A549 (cell line): ENCODE results near the gene MAEL. TPM values are rescaled to one million over a fixed set of nuclear protein-coding genes. Genes with fewer than 3 reads are reported as not detected.

Source experiments
- ATAC-seq, 2 experiments: fragments of 200-7000 bp in 1 of 2; fragments of >200 bp in 1 of 2; cut with Nextera tagmentation in 1 of 2; cut with Tn5 transposase in 1 of 2; 3 replicates each; pipeline versions ENCODE4 v1.8.0 to v1.9.1; 2018 to 2020; ENCODE audit warnings: mild to moderate bottlenecking in 1 of 2, moderate library complexity in 1 of 2
- CTCF ChIA-PET: fragments of 300-600 bp; sonication (Branson Sonifier 250); formaldehyde crosslinking; extraction: SDS; loops from one replicate; lab custom pipeline; 2021; ENCODE audit warnings: antibody characterized with exemption, inconsistent platforms; lab: Yijun Ruan, JAX
- POLR2A ChIA-PET: fragments of 350-600 bp; formaldehyde crosslinking; extraction: SDS; loops from one replicate; lab custom pipeline; 2021; ENCODE audit warnings: antibody characterized with exemption, inconsistent platforms; lab: Yijun Ruan, JAX
- DNase-seq, 2 experiments: peaks; one replicate each; pipeline versions ENCODE4 v3.0.0 to v3.0.0-alpha.2; 2011 to 2016; ENCODE audit warnings: low read depth in 1 of 2, low spot score in 1 of 2
- FAIRE-seq: peaks from 2 replicates; lab custom pipeline; 2011; peaks lifted over from hg19 to GRCh38; lab: Jason Lieb, UNC
- H3K27ac ChIP-seq, 2 experiments: fragments of >200 bp; sonication (Bioruptor Twin); formaldehyde crosslinking; 3 replicates each; pipeline ENCODE4 v1.5.1; 2016 to 2017
- H3K4me1 ChIP-seq: fragments of >200 bp; sonication (Bioruptor Twin); formaldehyde crosslinking; 3 replicates; pipeline ENCODE4 v1.6.1; 2016
- H3K4me2 ChIP-seq: fragments of >200 bp; sonication (Bioruptor Twin); formaldehyde crosslinking; 3 replicates; pipeline ENCODE4 v1.6.1; 2016
- H3K4me3 ChIP-seq: fragments of >200 bp; sonication (Bioruptor Twin); formaldehyde crosslinking; 3 replicates; pipeline ENCODE4 v1.5.1; 2016
- H3K9me3 ChIP-seq: fragments of >200 bp; sonication (Bioruptor Twin); formaldehyde crosslinking; 3 replicates; pipeline ENCODE4 v1.6.1; 2016
- BHLHE40 ChIP-seq: IDR thresholded peaks from 2 replicates; pipeline ENCODE4 v1.6.1; 2012; ENCODE audit warnings: low read depth, low read length, inconsistent platforms
- CBX2 ChIP-seq: fragments of 200-600 bp; sonication (generic); IDR thresholded peaks from 2 replicates; pipeline ENCODE4 v1.6.1; 2016; ENCODE audit warnings: low read depth, mild to moderate bottlenecking, borderline replicate concordance
- CBX8 ChIP-seq: fragments of 200-600 bp; sonication (generic); IDR thresholded peaks from 2 replicates; pipeline ENCODE4 v1.6.1; 2016
- CHD2 ChIP-seq: fragments of 150-350 bp; IDR thresholded peaks from 2 replicates; pipeline ENCODE4 v1.6.1; 2014; ENCODE audit warnings: low read length; ENCODE audit not compliant: partially characterized antibody
- CTCF ChIP-seq: fragments of >200 bp; sonication (Bioruptor Twin); formaldehyde crosslinking; IDR thresholded peaks from 3 replicates; pipeline ENCODE4 v1.5.1; 2016
- EHF ChIP-seq: fragments of 250-450 bp; sonication (Bioruptor Pico); IDR thresholded peaks from 2 replicates; pipeline ENCODE4 v1.5.0; 2020; ENCODE audit warnings: mild to moderate bottlenecking
- ELK1 ChIP-seq: fragments of 150-350 bp; IDR thresholded peaks from 2 replicates; pipeline ENCODE4 v1.6.1; 2014; ENCODE audit warnings: low read depth, mild to moderate bottlenecking, low read length
- FOSB ChIP-seq: fragments of 250-450 bp; sonication (Bioruptor Pico); IDR thresholded peaks from 2 replicates; pipeline ENCODE4 v1.5.0; 2020; ENCODE audit warnings: mild to moderate bottlenecking, moderate library complexity
- FOSL2 ChIP-seq, 2 experiments: fragments of 450-650 bp in 1 of 2; fragments of >200 bp in 1 of 2; sonication (Bioruptor Twin) in 1 of 2; formaldehyde crosslinking; IDR thresholded peaks; 2 replicates each; pipeline versions ENCODE4 v1.5.0 to v1.6.1; 2016 to 2020; ENCODE audit warnings: mild to moderate bottlenecking in 1 of 2, moderate library complexity in 1 of 2
- HMGXB4 ChIP-seq: fragments of 250-450 bp; sonication (Bioruptor Pico); IDR thresholded peaks from 2 replicates; pipeline ENCODE4 v1.5.0; 2021; ENCODE audit warnings: mild to moderate bottlenecking, moderate library complexity, borderline replicate concordance
- HOXA7 ChIP-seq: fragments of 250-450 bp; sonication (Bioruptor Pico); IDR thresholded peaks from 2 replicates; pipeline ENCODE4 v1.5.0; 2020; ENCODE audit warnings: mild to moderate bottlenecking, moderate library complexity
- HOXB5 ChIP-seq: fragments of 250-450 bp; sonication (Bioruptor Pico); IDR thresholded peaks from 2 replicates; pipeline ENCODE4 v1.5.0; 2020; ENCODE audit warnings: mild to moderate bottlenecking, moderate library complexity
- MAFK ChIP-seq: fragments of 450-650 bp; IDR thresholded peaks from 2 replicates; pipeline ENCODE4 v1.6.1; 2014; ENCODE audit not compliant: partially characterized antibody
- MAZ ChIP-seq: fragments of 150-350 bp; IDR thresholded peaks from 2 replicates; pipeline ENCODE4 v1.6.1; 2014; ENCODE audit warnings: antibody characterized with exemption, low read depth, low read length, borderline replicate concordance
- NFE2L2 ChIP-seq: fragments of 150-350 bp; conservative IDR thresholded peaks from 2 replicates; pipeline ENCODE4 v1.6.1; 2014; ENCODE audit warnings: low read length
- NR3C1 ChIP-seq: fragments of >200 bp; sonication (Bioruptor Twin); formaldehyde crosslinking; IDR thresholded peaks from 3 replicates; pipeline ENCODE4 v1.6.1; 2017
- PHF8 ChIP-seq: fragments of 200-600 bp; sonication (generic); IDR thresholded peaks from 2 replicates; pipeline ENCODE4 v1.6.1; 2016; ENCODE audit warnings: low read depth, mild to moderate bottlenecking, antibody characterized with exemption, moderate library complexity, borderline replicate concordance
- POLR2AphosphoS2 ChIP-seq: conservative IDR thresholded peaks from 2 replicates; pipeline ENCODE4 v1.6.1; 2012; ENCODE audit warnings: low read length, improper control_type of control experiment, inconsistent platforms
- RFX5 ChIP-seq: fragments of 450-650 bp; IDR thresholded peaks from 2 replicates; pipeline ENCODE4 v1.7.1; 2014; ENCODE audit warnings: antibody characterized with exemption, mild to moderate bottlenecking, moderate library complexity
- RNF2 ChIP-seq: fragments of 200-600 bp; sonication (generic); IDR thresholded peaks from 2 replicates; pipeline ENCODE4 v1.6.1; 2016; ENCODE audit warnings: low read depth, mild to moderate bottlenecking, antibody characterized with exemption, moderate library complexity, borderline replicate concordance
- SMC3 ChIP-seq: fragments of >200 bp; sonication (Bioruptor Twin); formaldehyde crosslinking; IDR thresholded peaks from 3 replicates; pipeline ENCODE4 v1.6.1; 2018; ENCODE audit warnings: inconsistent platforms
- SREBF2 ChIP-seq: fragments of 450-650 bp; IDR thresholded peaks from 2 replicates; pipeline ENCODE4 v1.6.1; 2014; ENCODE audit warnings: mild to moderate bottlenecking, moderate library complexity
- USF2 ChIP-seq: fragments of 450-650 bp; IDR thresholded peaks from 2 replicates; pipeline ENCODE4 v1.6.1; 2014; ENCODE audit warnings: antibody characterized with exemption
- ZFP36 ChIP-seq: fragments of 450-650 bp; IDR thresholded peaks from 2 replicates; pipeline ENCODE4 v1.6.1; 2014; ENCODE audit warnings: borderline replicate concordance; ENCODE audit not compliant: partially characterized antibody
- ZNF302 ChIP-seq: fragments of 250-450 bp; sonication (Bioruptor Pico); IDR thresholded peaks from 2 replicates; pipeline ENCODE4 v1.9.0; 2021; ENCODE audit warnings: inconsistent platforms, mild to moderate bottlenecking, moderate library complexity
- WGBS: methylation state at CpG from one replicate; pipeline ENCODE4 v1.1.6; 2017; ENCODE audit errors: missing lambda C conversion rate; 5-methylcytosine and 5-hydroxymethylcytosine counted together
- polyA plus RNA-seq, 4 experiments: library from polyadenylated mRNA; depleted of rRNA in 3 of 4; stranded (reverse); fragments of >200 nt; fragmentation: RNase III in 1 of 4; extraction: RNeasy Plus Mini Kit Qiagen cat#74134 plus additional on column Dnase treatment in 1 of 4; gene quantifications; 2 replicates in 3 of 4; 3 replicates in 1 of 4; pipeline ENCODE4 v1.2.3, GENCODE V29; 2011 to 2017

Gene MAEL
- polyA plus RNA-seq, 2 of the 4 experiments (the other 2 are of a cell fraction): not detected

GRCh38 chr1:166944186-166944967 lies 44.7 kb upstream of the MAEL start (continued):
- TF ChIP-seq EHF (no peak), NFE2L2 (no peak), FOSB (CRISPR knock-in tag) (no peak), SREBF2 (no peak), CBX2 (no peak), RNF2 (no peak), POLR2AphosphoS2 (no peak), FOSL2 (IDR thresholded peaks at IDR 0.05) (no peak), FOSL2 (CRISPR knock-in tag; IDR thresholded peaks at IDR 0.05) (no peak), MAFK (no peak), BHLHE40 (no peak), RFX5 (no peak), USF2 (no peak)

GRCh38 chr1:166947398-166948043 lies 41.6 kb upstream of the MAEL start:
- no peak for DNase-seq
- Histone ChIP-seq H3K4me1 (no peaks in the 10 kb centered on the region), H3K9me3 (no peaks in the 10 kb centered on the region), H3K4me2 (no peak overlapping the region; the same call in 2 of the 3 replicates), H3K4me3 (no peak overlapping the region), H3K27ac (no peak overlapping the region)
- ChIA-PET POLR2A (no interaction called here), CTCF (no interaction called here)
- no peak for TF ChIP-seq CHD2
- no peak for TF ChIP-seq NR3C1
- no peak for TF ChIP-seq POLR2AphosphoS2
- no peak for TF ChIP-seq SREBF2
- no peak for TF ChIP-seq MAFK
- TF ChIP-seq HOXB5: no peak
- no peak for TF ChIP-seq HOXA7 (CRISPR knock-in tag)
- no peak for TF ChIP-seq ZFP36
- TF ChIP-seq BHLHE40: no peak
- no peak for TF ChIP-seq MAZ
- no peak for TF ChIP-seq EHF
- TF ChIP-seq CBX8: no peak
- TF ChIP-seq HMGXB4: no peak
- TF ChIP-seq CTCF: no peak
- no peak for ATAC-seq
- no peak for FAIRE-seq
- 42% methylated on average over 16 of the region's 44 CpGs for WGBS

- 18% methylated on average over 2 of the region's 2 CpGs for WGBS
- ATAC-seq (no peak), DNase-seq (no peak), FAIRE-seq (no peak)
- Histone ChIP-seq H3K9me3 (no peaks in the 10 kb centered on the region), H3K4me1 (no peaks in the 10 kb centered on the region), H3K4me2 (no peak overlapping the region), H3K27ac (no peak overlapping the region), H3K4me3 (no peak overlapping the region)
- POLR2A ChIA-PET: no interaction called here
- CTCF ChIA-PET: no interaction called here
- TF ChIP-seq ELK1 (no peak), MAFK (no peak), PHF8 (no peak), SMC3 (no peak), ZNF302 (CRISPR knock-in tag) (no peak), CTCF (no peak)
These were observed 40.2 kb upstream of the MAEL start for GRCh38 chr1:166948856-166949350.
